ENCODE measurements around the gene TAOK2. TPM values are rescaled to one million over a fixed set of nuclear protein-coding genes. Genes with fewer than 3 reads are reported as not detected.
A peak's percentile ranks its signal among the peaks of the same experiment; 100 is the strongest.

TAOK2 gene
- total RNA-seq, 1 experiment from 2014 or later = 56.7 TPM

DNA sequence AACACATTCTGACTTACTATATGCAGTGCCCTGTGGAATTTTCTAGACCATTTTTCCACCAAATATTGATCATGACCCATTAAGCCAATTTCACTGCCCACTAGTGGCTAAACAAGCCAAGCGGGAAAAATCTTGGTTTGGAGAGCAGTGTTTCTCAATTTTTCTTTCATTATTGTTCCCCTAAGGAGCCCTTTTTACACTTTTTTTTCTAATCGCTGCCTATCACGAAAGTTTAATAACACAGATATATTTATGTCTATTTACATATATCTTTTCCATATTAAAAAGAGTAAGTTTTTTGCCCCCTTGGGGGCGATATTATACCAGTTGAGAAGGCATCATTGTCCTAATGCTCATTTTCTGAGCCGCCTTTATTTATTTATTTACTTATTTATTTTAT, 68.2 kb downstream of the TAOK2 start:
- ChIA-PET RAD21 (ENCODE audit: low non-redundant PET in 1 of 2, low total read pairs in 2 of 2, uncharacterized antibody in 2 of 2, unreplicated experiment in 2 of 2) (no interaction called here), POLR2A (no interaction called here), CTCF (interaction anchor here (0.9 to 2.7 kb wide), 3 partner anchors 10 to 51 kb away, joined by 3 to 13 read pairs (median 4); no protein-coding TSS in a partner anchor)
- Histone ChIP-seq H2AFZ (ENCODE audit: low read depth, low read length, poor library complexity, severe bottlenecking) (no peak overlapping the region), H3K9me2 (ENCODE audit: insufficient read depth) (no peaks in the 10 kb centered on the region), H3K79me2 (ENCODE audit: insufficient read depth, low read length) (no peaks in the 10 kb centered on the region), H3K4me1 (ENCODE audit: control insufficient read depth in 1 of 2, insufficient read depth in 2 of 2, low read length in 2 of 2) (peaks cover 5 to 13% of the 10 kb centered on the region in 2 experiments; a peak in 3 of 4 replicates), H3K27me3 (ENCODE audit: insufficient read depth, low read length) (no peaks in the 10 kb centered on the region), H3K9me3 (ENCODE audit: control insufficient read depth in 1 of 2, insufficient read depth in 1 of 2, low read depth in 1 of 2, low read length in 2 of 2) (no peaks in the 10 kb centered on the region), H3K27ac (ENCODE audit: low read depth, low read length) (no peak overlapping the region), H3K4me3 (replicated peaks in 1 of 2; ENCODE audit: low read depth in 1 of 2, low read length in 2 of 2) (no peak overlapping the region), H3K9ac (ENCODE audit: low read length) (no peak overlapping the region), H4K20me1 (ENCODE audit: insufficient read depth) (no peaks in the 10 kb centered on the region), H3K4me2 (ENCODE audit: low read length) (no peak overlapping the region), H3K36me3 (ENCODE audit: control insufficient read depth in 1 of 2, insufficient read depth in 2 of 2, low read length in 2 of 2) (no peaks in the 10 kb centered on the region)
- no peak for TF ChIP-seq FOSL1 (IDR thresholded peaks at IDR 0.05; ENCODE audit: low read depth)
- no peak for TF ChIP-seq EZH2phosphoT487 (IDR thresholded peaks at IDR 0.05; ENCODE audit: borderline replicate concordance)
- no peak for TF ChIP-seq CEBPB (IDR thresholded peaks at IDR 0.05; ENCODE audit: low read depth)
- TF ChIP-seq ELF1 (IDR thresholded peaks at IDR 0.05; ENCODE audit: borderline replicate concordance, low read depth) = no peak
- TF ChIP-seq, protein P1, sequence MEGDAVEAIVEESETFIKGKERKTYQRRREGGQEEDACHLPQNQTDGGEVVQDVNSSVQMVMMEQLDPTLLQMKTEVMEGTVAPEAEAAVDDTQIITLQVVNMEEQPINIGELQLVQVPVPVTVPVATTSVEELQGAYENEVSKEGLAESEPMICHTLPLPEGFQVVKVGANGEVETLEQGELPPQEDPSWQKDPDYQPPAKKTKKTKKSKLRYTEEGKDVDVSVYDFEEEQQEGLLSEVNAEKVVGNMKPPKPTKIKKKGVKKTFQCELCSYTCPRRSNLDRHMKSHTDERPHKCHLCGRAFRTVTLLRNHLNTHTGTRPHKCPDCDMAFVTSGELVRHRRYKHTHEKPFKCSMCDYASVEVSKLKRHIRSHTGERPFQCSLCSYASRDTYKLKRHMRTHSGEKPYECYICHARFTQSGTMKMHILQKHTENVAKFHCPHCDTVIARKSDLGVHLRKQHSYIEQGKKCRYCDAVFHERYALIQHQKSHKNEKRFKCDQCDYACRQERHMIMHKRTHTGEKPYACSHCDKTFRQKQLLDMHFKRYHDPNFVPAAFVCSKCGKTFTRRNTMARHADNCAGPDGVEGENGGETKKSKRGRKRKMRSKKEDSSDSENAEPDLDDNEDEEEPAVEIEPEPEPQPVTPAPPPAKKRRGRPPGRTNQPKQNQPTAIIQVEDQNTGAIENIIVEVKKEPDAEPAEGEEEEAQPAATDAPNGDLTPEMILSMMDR (IDR thresholded peaks at IDR 0.05 in 2 of 3, conservative IDR thresholded peaks at IDR 0.05 in 1 of 3; ENCODE audit: borderline replicate concordance in 1 of 3, insufficient read depth in 1 of 3, low read depth in 2 of 3, low read length in 2 of 3) = peak; percentile 54 to 81 (median 58); a peak in 4 of 6 replicates
- TF ChIP-seq ZNF274 (IDR thresholded peaks at IDR 0.05; ENCODE audit: low read depth, low read length) = no peak
- TF ChIP-seq, protein P2, sequence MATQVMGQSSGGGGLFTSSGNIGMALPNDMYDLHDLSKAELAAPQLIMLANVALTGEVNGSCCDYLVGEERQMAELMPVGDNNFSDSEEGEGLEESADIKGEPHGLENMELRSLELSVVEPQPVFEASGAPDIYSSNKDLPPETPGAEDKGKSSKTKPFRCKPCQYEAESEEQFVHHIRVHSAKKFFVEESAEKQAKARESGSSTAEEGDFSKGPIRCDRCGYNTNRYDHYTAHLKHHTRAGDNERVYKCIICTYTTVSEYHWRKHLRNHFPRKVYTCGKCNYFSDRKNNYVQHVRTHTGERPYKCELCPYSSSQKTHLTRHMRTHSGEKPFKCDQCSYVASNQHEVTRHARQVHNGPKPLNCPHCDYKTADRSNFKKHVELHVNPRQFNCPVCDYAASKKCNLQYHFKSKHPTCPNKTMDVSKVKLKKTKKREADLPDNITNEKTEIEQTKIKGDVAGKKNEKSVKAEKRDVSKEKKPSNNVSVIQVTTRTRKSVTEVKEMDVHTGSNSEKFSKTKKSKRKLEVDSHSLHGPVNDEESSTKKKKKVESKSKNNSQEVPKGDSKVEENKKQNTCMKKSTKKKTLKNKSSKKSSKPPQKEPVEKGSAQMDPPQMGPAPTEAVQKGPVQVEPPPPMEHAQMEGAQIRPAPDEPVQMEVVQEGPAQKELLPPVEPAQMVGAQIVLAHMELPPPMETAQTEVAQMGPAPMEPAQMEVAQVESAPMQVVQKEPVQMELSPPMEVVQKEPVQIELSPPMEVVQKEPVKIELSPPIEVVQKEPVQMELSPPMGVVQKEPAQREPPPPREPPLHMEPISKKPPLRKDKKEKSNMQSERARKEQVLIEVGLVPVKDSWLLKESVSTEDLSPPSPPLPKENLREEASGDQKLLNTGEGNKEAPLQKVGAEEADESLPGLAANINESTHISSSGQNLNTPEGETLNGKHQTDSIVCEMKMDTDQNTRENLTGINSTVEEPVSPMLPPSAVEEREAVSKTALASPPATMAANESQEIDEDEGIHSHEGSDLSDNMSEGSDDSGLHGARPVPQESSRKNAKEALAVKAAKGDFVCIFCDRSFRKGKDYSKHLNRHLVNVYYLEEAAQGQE (IDR thresholded peaks at IDR 0.05; ENCODE audit: low read depth) = no peak
- TF ChIP-seq SRF (IDR thresholded peaks at IDR 0.05; ENCODE audit: low read depth) = no peak
- TF ChIP-seq, protein P3, sequence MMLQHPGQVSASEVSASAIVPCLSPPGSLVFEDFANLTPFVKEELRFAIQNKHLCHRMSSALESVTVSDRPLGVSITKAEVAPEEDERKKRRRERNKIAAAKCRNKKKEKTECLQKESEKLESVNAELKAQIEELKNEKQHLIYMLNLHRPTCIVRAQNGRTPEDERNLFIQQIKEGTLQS (IDR thresholded peaks at IDR 0.05) = no peak
- TF ChIP-seq POLR2A (IDR thresholded peaks at IDR 0.05; ENCODE audit: borderline replicate concordance, extremely low read depth, insufficient read depth, insufficient read length) = no peak
- peak; percentile 67 for TF ChIP-seq RAD21 (IDR thresholded peaks at IDR 0.05; ENCODE audit: low read depth)
- no peak for TF ChIP-seq JUND (IDR thresholded peaks at IDR 0.05)
- no peak for TF ChIP-seq SP1 (IDR thresholded peaks at IDR 0.05; ENCODE audit: low read depth)
- no peak for TF ChIP-seq ZFX (IDR thresholded peaks at IDR 0.05)
- ATAC-seq (peak; percentile 60; the same call in 1 of the 2 replicates), DNase-seq (ENCODE audit: low read depth, low spot score) (no peak)
- intact Hi-C loops (cut with micrococcal nuclease) = no loop called here
- no TSS peak for BruUV-seq (replicated peaks)

Other genes with a start within 250 kb of the TAOK2 start
- 0.15 TPM for gene C16orf54, start 227.9 kb upstream of the TAOK2 start, total RNA-seq (2021; ENCODE audit: unreplicated experiment)
- gene ZG16, start 195.6 kb upstream of the TAOK2 start, total RNA-seq (2021; ENCODE audit: unreplicated experiment) = 0.07 TPM
- 155 TPM for gene KIF22, start 183.1 kb upstream of the TAOK2 start, total RNA-seq (2021; ENCODE audit: unreplicated experiment)
- gene MAZ, start 167.3 kb upstream of the TAOK2 start, total RNA-seq (2021; ENCODE audit: unreplicated experiment) = 256 TPM
- gene PRRT2, start 161.7 kb upstream of the TAOK2 start, total RNA-seq (2021; ENCODE audit: unreplicated experiment) = 4.0 TPM
- gene PAGR1, start 157.7 kb upstream of the TAOK2 start, total RNA-seq (2021; ENCODE audit: unreplicated experiment) = 28.9 TPM
- 75.1 TPM for gene MVP, start 153.4 kb upstream of the TAOK2 start, total RNA-seq (2021; ENCODE audit: unreplicated experiment)
- 58.3 TPM for gene CDIPT, start 110.6 kb upstream of the TAOK2 start, total RNA-seq (2021; ENCODE audit: unreplicated experiment)
- gene SEZ6L2, start 74.3 kb upstream of the TAOK2 start, total RNA-seq (2021; ENCODE audit: unreplicated experiment) = 49.3 TPM
- gene ASPHD1, start 73.4 kb upstream of the TAOK2 start, total RNA-seq (2021; ENCODE audit: unreplicated experiment) = 18.4 TPM
- 40.7 TPM for gene KCTD13, start 47.6 kb upstream of the TAOK2 start, total RNA-seq (2021; ENCODE audit: unreplicated experiment)
- 75.5 TPM for gene TMEM219, start 11.8 kb upstream of the TAOK2 start, total RNA-seq (2021; ENCODE audit: unreplicated experiment)
- 21.8 TPM for gene HIRIP3, start 21.7 kb downstream of the TAOK2 start, total RNA-seq (2021; ENCODE audit: unreplicated experiment)
- 89.8 TPM for gene INO80E, start 22.4 kb downstream of the TAOK2 start, total RNA-seq (2021; ENCODE audit: unreplicated experiment)
- 17.3 TPM for gene DOC2A, start 37.2 kb downstream of the TAOK2 start, total RNA-seq (2021; ENCODE audit: unreplicated experiment)
- not detected for gene C16orf92, start 49.3 kb downstream of the TAOK2 start, total RNA-seq (2021; ENCODE audit: unreplicated experiment)
- 1.0 TPM for gene TLCD3B, start 57.4 kb downstream of the TAOK2 start, total RNA-seq (2021; ENCODE audit: unreplicated experiment)
- gene ALDOA, start 91.9 kb downstream of the TAOK2 start, total RNA-seq (2021; ENCODE audit: unreplicated experiment) = 2,423 TPM
- 165 TPM for gene PPP4C, start 102.1 kb downstream of the TAOK2 start, total RNA-seq (2021; ENCODE audit: unreplicated experiment)
- 1.4 TPM for gene TBX6, start 118.1 kb downstream of the TAOK2 start, total RNA-seq (2021; ENCODE audit: unreplicated experiment)
- 10.9 TPM for gene YPEL3, start 122.3 kb downstream of the TAOK2 start, total RNA-seq (2021; ENCODE audit: unreplicated experiment)
- gene GDPD3, start 139.7 kb downstream of the TAOK2 start, total RNA-seq (2021; ENCODE audit: unreplicated experiment) = 7.0 TPM
- 68.8 TPM for gene MAPK3, start 149.4 kb downstream of the TAOK2 start, total RNA-seq (2021; ENCODE audit: unreplicated experiment)
- gene CORO1A, start 209.7 kb downstream of the TAOK2 start, total RNA-seq (2021; ENCODE audit: unreplicated experiment) = 7.0 TPM
- 180 TPM for gene BOLA2B, start 219.8 kb downstream of the TAOK2 start, total RNA-seq (2021; ENCODE audit: unreplicated experiment)
- 48.3 TPM for gene SLX1A, start 220.0 kb downstream of the TAOK2 start, total RNA-seq (2021; ENCODE audit: unreplicated experiment)
- gene SULT1A3, start 225.4 kb downstream of the TAOK2 start, total RNA-seq (2021; ENCODE audit: unreplicated experiment) = 23.5 TPM